ENCODE measurements around the gene WWC2. TPM values are rescaled to one million over a fixed set of nuclear protein-coding genes. Genes with fewer than 3 reads are reported as not detected.

WWC2 gene
- total RNA-seq, 6 experiments from 2014 or later = 86.3 to 114 (median 95.2) TPM

- no peak overlapping the region for H3K4me3 Mint-ChIP-seq
- H3K27me3 Mint-ChIP-seq (ENCODE audit: insufficient read depth) = peaks cover 18% of the 10 kb centered on the region
- peaks cover 30% of the 10 kb centered on the region for H3K4me1 Mint-ChIP-seq (ENCODE audit: low read depth)
- DNase-seq = peak; percentile 26
- TF ChIP-seq, protein P1, sequence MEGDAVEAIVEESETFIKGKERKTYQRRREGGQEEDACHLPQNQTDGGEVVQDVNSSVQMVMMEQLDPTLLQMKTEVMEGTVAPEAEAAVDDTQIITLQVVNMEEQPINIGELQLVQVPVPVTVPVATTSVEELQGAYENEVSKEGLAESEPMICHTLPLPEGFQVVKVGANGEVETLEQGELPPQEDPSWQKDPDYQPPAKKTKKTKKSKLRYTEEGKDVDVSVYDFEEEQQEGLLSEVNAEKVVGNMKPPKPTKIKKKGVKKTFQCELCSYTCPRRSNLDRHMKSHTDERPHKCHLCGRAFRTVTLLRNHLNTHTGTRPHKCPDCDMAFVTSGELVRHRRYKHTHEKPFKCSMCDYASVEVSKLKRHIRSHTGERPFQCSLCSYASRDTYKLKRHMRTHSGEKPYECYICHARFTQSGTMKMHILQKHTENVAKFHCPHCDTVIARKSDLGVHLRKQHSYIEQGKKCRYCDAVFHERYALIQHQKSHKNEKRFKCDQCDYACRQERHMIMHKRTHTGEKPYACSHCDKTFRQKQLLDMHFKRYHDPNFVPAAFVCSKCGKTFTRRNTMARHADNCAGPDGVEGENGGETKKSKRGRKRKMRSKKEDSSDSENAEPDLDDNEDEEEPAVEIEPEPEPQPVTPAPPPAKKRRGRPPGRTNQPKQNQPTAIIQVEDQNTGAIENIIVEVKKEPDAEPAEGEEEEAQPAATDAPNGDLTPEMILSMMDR (IDR thresholded peaks at IDR 0.05) = no peak
- no peak overlapping the region for H3K27ac Mint-ChIP-seq
- H3K36me3 Mint-ChIP-seq (ENCODE audit: low read depth) = peaks cover 41% of the 10 kb centered on the region
- H3K9me3 Mint-ChIP-seq = peaks cover 21% of the 10 kb centered on the region
These were observed 227.8 kb downstream of the WWC2 start for GRCh38 chr4:183326853-183327252.

GRCh38 chr4:183327827-183328226 is 228.8 kb downstream of the WWC2 start:
- no peak for DNase-seq
- H3K27ac Mint-ChIP-seq = no peak overlapping the region
- peaks cover 47% of the 10 kb centered on the region for H3K36me3 Mint-ChIP-seq (ENCODE audit: low read depth)
- H3K27me3 Mint-ChIP-seq (ENCODE audit: insufficient read depth) = peaks cover 18% of the 10 kb centered on the region
- H3K4me3 Mint-ChIP-seq = no peak overlapping the region
- peaks cover 23% of the 10 kb centered on the region for H3K9me3 Mint-ChIP-seq
- TF ChIP-seq, protein P1 (IDR thresholded peaks at IDR 0.05) = no peak
- peaks cover 30% of the 10 kb centered on the region for H3K4me1 Mint-ChIP-seq (ENCODE audit: low read depth)

- Mint-ChIP-seq H3K9me3 (peaks cover 21% of the 10 kb centered on the region), H3K27ac (no peak overlapping the region), H3K36me3 (ENCODE audit: low read depth) (peaks cover 44% of the 10 kb centered on the region), H3K27me3 (ENCODE audit: insufficient read depth) (peaks cover 17% of the 10 kb centered on the region), H3K4me1 (ENCODE audit: low read depth) (peaks cover 34% of the 10 kb centered on the region), H3K4me3 (peak overlapping the region; percentile 1; the same call in 1 of the 2 replicates)
- peak; percentile 7 for DNase-seq
- TF ChIP-seq, protein P1 (IDR thresholded peaks at IDR 0.05) = no peak
These were observed 229.8 kb downstream of the WWC2 start for GRCh38 chr4:183328832-183329231.

GRCh38 chr4:183329244-183329643 is 230.2 kb downstream of the WWC2 start:
- TF ChIP-seq, protein P1 (IDR thresholded peaks at IDR 0.05) = no peak
- Mint-ChIP-seq H3K9me3 (peaks cover 18% of the 10 kb centered on the region), H3K4me3 (no peak overlapping the region), H3K27ac (no peak overlapping the region), H3K36me3 (ENCODE audit: low read depth) (peaks cover 41% of the 10 kb centered on the region), H3K4me1 (ENCODE audit: low read depth) (peaks cover 38% of the 10 kb centered on the region), H3K27me3 (ENCODE audit: insufficient read depth) (peaks cover 15% of the 10 kb centered on the region)
- DNase-seq = no peak

DNA sequence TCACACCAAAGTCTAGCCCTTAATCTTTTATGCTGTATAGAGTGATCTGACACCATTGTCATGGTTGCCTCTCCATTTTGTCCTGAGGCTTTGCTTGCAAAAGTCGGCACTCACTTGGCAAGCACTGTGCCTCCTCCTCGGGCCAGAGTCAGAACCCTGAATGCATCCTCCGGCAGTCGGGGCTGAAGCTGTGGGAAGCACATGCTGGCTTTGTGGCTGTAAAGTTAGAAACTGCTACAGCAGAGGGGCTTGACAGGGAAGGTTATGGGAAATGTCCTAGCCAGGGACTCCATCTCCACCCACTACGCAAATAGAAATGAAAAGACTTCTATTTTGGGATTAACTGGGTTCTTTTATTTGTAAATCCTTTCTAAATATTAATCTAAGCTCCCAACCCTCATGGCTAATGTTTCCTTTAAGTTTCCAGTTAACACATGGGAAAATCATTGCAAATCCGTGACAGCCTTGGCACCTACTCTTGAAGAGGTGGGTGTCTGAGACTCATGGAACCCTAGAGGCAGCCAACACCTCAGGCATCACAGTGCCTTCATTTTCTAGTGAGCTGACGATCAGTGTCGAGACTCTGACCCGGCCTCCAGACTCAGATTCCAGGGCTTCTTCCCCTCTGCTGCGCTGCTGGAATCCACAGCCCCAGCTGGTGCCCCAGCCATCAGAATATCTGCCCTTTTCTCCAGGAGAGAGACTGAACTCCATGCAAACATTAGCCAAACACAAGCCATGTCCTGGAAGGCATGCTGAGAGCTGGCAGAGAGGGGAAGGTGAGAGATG is 231.1 kb downstream of the WWC2 start:
- DNase-seq = no peak
- H3K4me1 Mint-ChIP-seq (ENCODE audit: low read depth) = peaks cover 47% of the 10 kb centered on the region
- TF ChIP-seq, protein P1 (IDR thresholded peaks at IDR 0.05) = no peak
- H3K4me3 Mint-ChIP-seq = no peak overlapping the region
- peaks cover 15% of the 10 kb centered on the region for H3K27me3 Mint-ChIP-seq (ENCODE audit: insufficient read depth)
- peaks cover 18% of the 10 kb centered on the region for H3K9me3 Mint-ChIP-seq
- H3K27ac Mint-ChIP-seq = no peak overlapping the region
- peaks cover 37% of the 10 kb centered on the region for H3K36me3 Mint-ChIP-seq (ENCODE audit: low read depth)

Data from HFFc6 (cell line).